ENCODE results near the gene SLC38A6. TPM values are rescaled to one million over a fixed set of nuclear protein-coding genes. Genes with fewer than 3 reads are reported as not detected.

Gene SLC38A6
- total and polyA plus RNA-seq, 2 of the 8 experiments (the other 6 are each of a cell fraction or from before 2014, with no cell fraction given) = 8.1 to 9.8 TPM

- H3K36me3 ChIP-seq (ENCODE audit: control insufficient read depth in 2 of 4, insufficient read depth in 4 of 4, low read length in 3 of 4) = no peaks in the 10 kb centered on the region
- peaks cover 0 to 1% of the 10 kb centered on the region in 2 experiments for H4K20me1 ChIP-seq (replicated peaks in 1 of 2; ENCODE audit: control insufficient read depth in 1 of 2, insufficient read depth in 2 of 2, low read length in 2 of 2)
- ChIA-PET CTCF (ENCODE audit: partially characterized antibody) (no interaction called here), POLR2A (ENCODE audit: partially characterized antibody) (no interaction called here)
- TF ChIP-seq TEAD4 (IDR thresholded peaks at IDR 0.05; ENCODE audit: low read depth, low read length) (no peak), RXRA (IDR thresholded peaks at IDR 0.05; ENCODE audit: insufficient read depth, low read depth, low read length) (no peak), NRF1 (IDR thresholded peaks at IDR 0.05; ENCODE audit: low read depth, low read length) (no peak), EGR1 (IDR thresholded peaks at IDR 0.05; ENCODE audit: borderline replicate concordance, low read depth, low read length) (no peak), CBX5 (IDR thresholded peaks at IDR 0.05; ENCODE audit: low read depth, low read length) (no peak), CEBPB (IDR thresholded peaks at IDR 0.05; ENCODE audit: low read depth, low read length) (no peak), GABPA (IDR thresholded peaks at IDR 0.05; ENCODE audit: borderline replicate concordance, insufficient read depth, low read length) (no peak)
- H2BK5ac ChIP-seq (ENCODE audit: low read depth, low read length) = no peak overlapping the region
- no peak overlapping the region for H3K4me3 ChIP-seq (ENCODE audit: extremely low read depth in 1 of 4, insufficient read depth in 2 of 4, low read depth in 3 of 4, low read length in 4 of 4)
- no peak for FAIRE-seq
- H4K5ac ChIP-seq (ENCODE audit: insufficient read length, low read depth, low read length) = no peak overlapping the region
- 90% methylated on average over 1 of the region's 1 CpG; no CpG with 5 or more reads in 1 of the 2 experiments for WGBS, 2 experiments (ENCODE audit: extremely low coverage in 1 of 2, insufficient coverage in 1 of 2, insufficient read length in 1 of 2, insufficient replicate concordance in 2 of 2, low coverage in 1 of 2, low lambda C conversion rate in 2 of 2, missing lambda C conversion rate in 1 of 2)
- H3K27ac ChIP-seq (ENCODE audit: low read depth, low read length) = no peak overlapping the region
- no peak overlapping the region for H3K9ac ChIP-seq (replicated peaks in 1 of 4; ENCODE audit: extremely low read depth in 1 of 4, low read depth in 3 of 4, low read length in 3 of 4)
- no peak overlapping the region for H2BK120ac ChIP-seq (replicated peaks; ENCODE audit: low read depth, low read length)
- H3K4ac ChIP-seq (replicated peaks; ENCODE audit: insufficient read length, low read depth, low read length) = no peak overlapping the region
- no peak overlapping the region for H2AK5ac ChIP-seq (ENCODE audit: low read depth, low read length)
- no peaks in the 10 kb centered on the region for H3K23me2 ChIP-seq (ENCODE audit: low read depth, low read length)
- H2BK12ac ChIP-seq (ENCODE audit: low read depth, low read length) = no peak overlapping the region
- no peak overlapping the region for H4K91ac ChIP-seq (replicated peaks; ENCODE audit: insufficient read length, low read length)
- H3K18ac ChIP-seq (ENCODE audit: extremely low read depth, low read length) = no peak overlapping the region
- no peak overlapping the region for H3K14ac ChIP-seq (ENCODE audit: insufficient read length)
- no peak overlapping the region for H2AFZ ChIP-seq (ENCODE audit: low read length)
- H2BK15ac ChIP-seq (ENCODE audit: low read length) = no peak overlapping the region
- H3K56ac ChIP-seq (replicated peaks; ENCODE audit: insufficient read length, low read depth, low read length) = no peak overlapping the region
- no peak overlapping the region for H2BK20ac ChIP-seq (ENCODE audit: low read length)
- peaks cover 0 to 1% (median 0%) of the 10 kb centered on the region in 4 experiments; a peak in 1 of 7 replicates for H3K27me3 ChIP-seq (replicated peaks in 1 of 4; ENCODE audit: control insufficient read depth in 3 of 4, extremely low read depth in 1 of 4, insufficient read depth in 3 of 4, low read length in 3 of 4)
- H3K4me1 ChIP-seq (replicated peaks in 1 of 4; ENCODE audit: control insufficient read depth in 3 of 4, insufficient read depth in 4 of 4, low read length in 3 of 4) = no peaks in the 10 kb centered on the region
- no peak overlapping the region for H4K8ac ChIP-seq (ENCODE audit: extremely low read depth, insufficient read depth, low read length)
- H3K23ac ChIP-seq (ENCODE audit: insufficient read length) = no peak overlapping the region
- H3K79me1 ChIP-seq (ENCODE audit: low read depth, low read length) = no peaks in the 10 kb centered on the region
- H3K79me2 ChIP-seq (ENCODE audit: control insufficient read depth in 1 of 2, insufficient read depth in 2 of 2, low read length in 2 of 2) = no peaks in the 10 kb centered on the region
- no peak for DNase-seq (ENCODE audit: low read depth in 1 of 2, low spot score in 2 of 2)
- no peaks in the 10 kb centered on the region for H3K9me3 ChIP-seq (ENCODE audit: insufficient read depth in 2 of 2, low read depth in 1 of 2, low read length in 1 of 2)
- no peak overlapping the region for H3K4me2 ChIP-seq (ENCODE audit: insufficient read depth in 1 of 2, low read depth in 2 of 2, low read length in 2 of 2)
Observed at GRCh38 chr14:61003571-61003970, 22.5 kb downstream of the SLC38A6 start.
